ENCODE data around the gene IGIP. TPM values are rescaled to one million over a fixed set of nuclear protein-coding genes. Genes with fewer than 3 reads are reported as not detected.

IGIP gene
- total and polyA plus RNA-seq, 2 donors (not counting 3 experiments of a cell fraction or from before 2014, with no cell fraction given) = 0.86 to 3.3 TPM

GRCh38 chr5:140168371-140168770, 42.6 kb downstream of the IGIP start:
- Histone ChIP-seq H4K20me1 (replicated peaks; ENCODE audit: control insufficient read depth, extremely low read depth, insufficient read depth, low read length) (no peaks in the 10 kb centered on the region), H3K79me2 (ENCODE audit: control insufficient read depth, insufficient read depth, low read length) (no peaks in the 10 kb centered on the region), H3K4me2 (ENCODE audit: insufficient read depth, low read length) (no peak overlapping the region), H3K27ac (ENCODE audit: insufficient read depth, low read depth, low read length) (no peak overlapping the region), H3K9me3 (replicated peaks; ENCODE audit: control insufficient read depth, insufficient read depth, low read length) (no peaks in the 10 kb centered on the region), H3K9me1 (replicated peaks; ENCODE audit: control insufficient read depth, extremely low read depth, insufficient read depth, low read length) (no peaks in the 10 kb centered on the region), H3K4me1 (ENCODE audit: control insufficient read depth, extremely low read depth, insufficient read depth, low read length) (no peaks in the 10 kb centered on the region), H3K36me3 (ENCODE audit: control insufficient read depth in 2 of 2, extremely low read depth in 1 of 2, insufficient read depth in 2 of 2, low read length in 2 of 2) (no peaks in the 10 kb centered on the region), H3K4me3 (replicated peaks in 1 of 3; ENCODE audit: insufficient read depth in 1 of 3, low read depth in 1 of 3, low read length in 3 of 3) (no peak overlapping the region), H2AFZ (ENCODE audit: low read depth, low read length) (no peak overlapping the region), H3K9ac (replicated peaks; ENCODE audit: extremely low read depth, insufficient read depth, low read length) (no peak overlapping the region), H3K27me3 (ENCODE audit: control insufficient read depth in 2 of 2, insufficient read depth in 2 of 2, low read length in 2 of 2) (peaks cover 0 to 1% of the 10 kb centered on the region in 2 experiments)
- TF ChIP-seq, protein P1, sequence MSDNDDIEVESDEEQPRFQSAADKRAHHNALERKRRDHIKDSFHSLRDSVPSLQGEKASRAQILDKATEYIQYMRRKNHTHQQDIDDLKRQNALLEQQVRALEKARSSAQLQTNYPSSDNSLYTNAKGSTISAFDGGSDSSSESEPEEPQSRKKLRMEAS (IDR thresholded peaks at IDR 0.05; ENCODE audit: insufficient read depth, insufficient read length) = no peak
- TF ChIP-seq POLR2A (IDR thresholded peaks at IDR 0.05; ENCODE audit: low read depth, low read length) (no peak), FOS (IDR thresholded peaks at IDR 0.05; ENCODE audit: borderline replicate concordance, insufficient read depth, low read length) (no peak), POLR2AphosphoS5 (IDR thresholded peaks at IDR 0.05; ENCODE audit: insufficient read depth, low read depth, low read length) (no peak), MYC (IDR thresholded peaks at IDR 0.05; ENCODE audit: low read depth, low read length) (no peak), CTCF (IDR thresholded peaks at IDR 0.05; ENCODE audit: extremely low read depth in 1 of 2, insufficient read depth in 1 of 2, low read depth in 1 of 2, low read length in 2 of 2) (no peak), GATA2 (IDR thresholded peaks at IDR 0.05; ENCODE audit: insufficient read depth, insufficient read length, low read depth, low read length) (no peak), EZH2 (IDR thresholded peaks at IDR 0.05; ENCODE audit: borderline replicate concordance, low read depth, low read length, severe bottlenecking) (no peak), JUN (IDR thresholded peaks at IDR 0.05; ENCODE audit: borderline replicate concordance, insufficient read depth, insufficient read length, low read depth) (no peak)
- dilution Hi-C loops (cut with MboI; ENCODE audit: extremely low pct_ligation_motif_present, low sequenced_read_pairs) (no loop called here), intact Hi-C loops (cut with micrococcal nuclease) (no loop called here)
- ChIA-PET CTCF (interaction anchor here (1.2 to 2.2 kb wide), 5 partner anchors 13 to 200 kb away, joined by 3 to 17 read pairs (median 4); no protein-coding TSS in a partner anchor), POLR2A (no interaction called here)
- FAIRE-seq (no peak), DNase-seq (ENCODE audit: low read depth, low spot score) (no peak)
- no TSS peak for BruUV-seq (replicated peaks)

Measured in endothelial cell of umbilical vein (primary cell).